ENCODE data around the gene PCDHGA5. TPM values are rescaled to one million over a fixed set of nuclear protein-coding genes. Genes with fewer than 3 reads are reported as not detected.

The PCDHGA5 gene
- total and polyA plus RNA-seq, 2 experiments from 2014 or later, result 0.03 TPM; not detected in 1

DNA sequence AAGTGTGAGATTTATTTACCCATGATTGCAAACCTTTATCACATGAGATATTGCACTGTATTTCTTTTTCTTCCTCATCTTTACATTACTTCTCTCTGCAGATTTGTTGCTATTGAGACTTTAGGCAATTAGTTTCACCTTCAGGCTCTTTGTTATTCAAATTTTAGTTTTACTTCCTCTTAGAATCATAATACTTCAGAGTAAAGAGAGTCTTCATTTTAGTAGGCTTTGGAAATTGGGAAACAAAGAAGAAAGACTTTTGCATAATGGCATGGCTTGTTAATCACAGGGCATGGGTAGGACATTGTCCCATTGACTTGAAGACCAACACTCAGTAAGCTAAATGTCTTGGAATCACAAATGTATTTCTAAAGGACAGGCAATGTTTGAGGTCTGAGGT is 1.2 kb upstream of the PCDHGA5 start:
- H3K36me3 ChIP-seq (replicated peaks; ENCODE audit: insufficient read depth, low read depth), result no peaks in the 10 kb centered on the region
- H3K4me1 ChIP-seq (ENCODE audit: insufficient read depth), result no peaks in the 10 kb centered on the region
- no peak overlapping the region for H2AFZ ChIP-seq
- peaks cover 5% of the 10 kb centered on the region for H3K9me3 ChIP-seq (ENCODE audit: low read depth)
- H3K79me2 ChIP-seq, result no peaks in the 10 kb centered on the region
- no peaks in the 10 kb centered on the region for H3K9me2 ChIP-seq (replicated peaks; ENCODE audit: insufficient read depth)
- no peaks in the 10 kb centered on the region for H4K20me1 ChIP-seq (ENCODE audit: insufficient read depth, poor library complexity, severe bottlenecking)
- H3K27me3 ChIP-seq, result no peaks in the 10 kb centered on the region
- H3K4me3 ChIP-seq, result no peak overlapping the region
- no peak for DNase-seq (ENCODE audit: low spot score)
- H3K4me2 ChIP-seq, result no peak overlapping the region
- TF ChIP-seq CTCF (IDR thresholded peaks at IDR 0.05; ENCODE audit: poor library complexity) (no peak), EZH2phosphoT487 (IDR thresholded peaks at IDR 0.05; ENCODE audit: low read depth, severe bottlenecking, unreplicated experiment) (no peak), EZH2 (IDR thresholded peaks at IDR 0.05; ENCODE audit: borderline replicate concordance) (no peak)
- no peak overlapping the region for H3K27ac ChIP-seq

DNA sequence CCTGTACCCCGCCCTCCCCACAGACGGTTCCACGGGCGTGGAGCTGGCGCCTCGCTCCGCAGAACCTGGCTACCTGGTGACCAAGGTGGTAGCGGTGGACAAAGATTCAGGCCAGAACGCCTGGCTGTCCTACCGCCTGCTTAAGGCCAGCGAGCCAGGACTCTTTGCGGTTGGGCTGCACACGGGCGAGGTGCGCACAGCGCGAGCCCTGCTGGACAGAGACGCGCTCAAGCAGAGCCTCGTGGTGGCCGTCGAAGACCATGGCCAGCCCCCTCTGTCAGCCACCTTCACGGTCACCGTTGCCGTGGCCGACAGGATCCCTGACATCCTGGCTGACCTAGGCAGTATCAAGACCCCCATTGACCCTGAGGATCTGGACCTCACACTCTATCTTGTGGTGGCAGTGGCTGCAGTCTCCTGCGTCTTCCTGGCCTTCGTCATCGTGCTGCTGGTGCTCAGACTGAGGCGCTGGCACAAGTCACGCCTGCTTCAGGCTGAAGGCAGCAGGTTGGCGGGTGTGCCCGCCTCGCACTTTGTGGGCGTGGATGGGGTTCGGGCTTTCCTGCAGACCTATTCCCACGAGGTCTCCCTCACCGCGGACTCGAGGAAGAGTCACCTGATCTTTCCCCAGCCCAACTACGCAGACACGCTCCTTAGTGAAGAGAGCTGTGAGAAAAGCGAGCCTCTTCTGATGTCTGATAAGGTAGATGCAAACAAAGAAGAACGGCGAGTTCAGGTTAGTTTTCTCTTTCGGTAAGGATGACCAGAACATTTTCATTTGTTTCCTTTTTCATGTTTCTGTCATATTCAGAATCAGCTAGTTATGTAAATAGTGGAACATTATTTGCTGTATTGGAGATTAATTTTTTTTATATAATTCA is 2.3 kb downstream of the PCDHGA5 start:
- no peak for DNase-seq (ENCODE audit: low spot score)
- no peaks in the 10 kb centered on the region for H3K79me2 ChIP-seq
- H3K9me3 ChIP-seq (ENCODE audit: low read depth), result peaks cover 5% of the 10 kb centered on the region
- WGBS (ENCODE audit: low lambda C conversion rate, missing lambda C conversion rate), result 96% methylated on average over 43 of the region's 46 CpGs
- no peaks in the 10 kb centered on the region for H3K27me3 ChIP-seq
- no peak overlapping the region for H3K27ac ChIP-seq
- no peaks in the 10 kb centered on the region for H3K4me1 ChIP-seq (ENCODE audit: insufficient read depth)
- no peaks in the 10 kb centered on the region for H3K9me2 ChIP-seq (replicated peaks; ENCODE audit: insufficient read depth)
- H3K36me3 ChIP-seq (replicated peaks; ENCODE audit: insufficient read depth, low read depth), result no peaks in the 10 kb centered on the region
- H3K4me2 ChIP-seq, result no peak overlapping the region
- no peak for TF ChIP-seq CTCF (IDR thresholded peaks at IDR 0.05; ENCODE audit: poor library complexity)
- no peak for TF ChIP-seq EZH2 (IDR thresholded peaks at IDR 0.05; ENCODE audit: borderline replicate concordance)
- TF ChIP-seq EZH2phosphoT487 (IDR thresholded peaks at IDR 0.05; ENCODE audit: low read depth, severe bottlenecking, unreplicated experiment), result no peak
- H2AFZ ChIP-seq, result no peak overlapping the region
- no peaks in the 10 kb centered on the region for H4K20me1 ChIP-seq (ENCODE audit: insufficient read depth, poor library complexity, severe bottlenecking)
- H3K4me3 ChIP-seq, result no peak overlapping the region

- DNase-seq (ENCODE audit: low spot score), result no peak
- TF ChIP-seq EZH2 (IDR thresholded peaks at IDR 0.05; ENCODE audit: borderline replicate concordance), result no peak
- no peak for TF ChIP-seq CTCF (IDR thresholded peaks at IDR 0.05; ENCODE audit: poor library complexity)
- TF ChIP-seq EZH2phosphoT487 (IDR thresholded peaks at IDR 0.05; ENCODE audit: low read depth, severe bottlenecking, unreplicated experiment), result no peak
- Histone ChIP-seq H3K9me2 (replicated peaks; ENCODE audit: insufficient read depth) (no peaks in the 10 kb centered on the region), H4K20me1 (ENCODE audit: insufficient read depth, poor library complexity, severe bottlenecking) (no peaks in the 10 kb centered on the region), H3K79me2 (no peaks in the 10 kb centered on the region), H2AFZ (no peak within 1 kb of the TSS), H3K4me1 (ENCODE audit: insufficient read depth) (no peaks in the 10 kb centered on the region), H3K4me3 (no peak within 1 kb of the TSS), H3K4me2 (no peak within 1 kb of the TSS), H3K9me3 (ENCODE audit: low read depth) (no peaks in the 10 kb centered on the region), H3K27ac (no peak within 1 kb of the TSS), H3K36me3 (replicated peaks; ENCODE audit: insufficient read depth, low read depth) (no peaks in the 10 kb centered on the region), H3K27me3 (no peaks in the 10 kb centered on the region)
- 90% methylated on average over 32 of the region's 32 CpGs for WGBS (ENCODE audit: low lambda C conversion rate, missing lambda C conversion rate)
These were observed 6.3 kb downstream of the PCDHGA5 start, which contains the start of gene PCDHGB3 for GRCh38 chr5:141369994-141370848. Gene PCDHGB3, plus strand, starts transcription at chr5:141370242. Its CDS starts 153 bp downstream, at chr5:141370395.

Data from hepatocyte (in vitro differentiated cells).